Stimulated activated CD4-positive, alpha-beta T cell treated with anti-CD3 and anti-CD28 coated beads, Interleukin-4, amount 100 ng/mL, for 24 hours (primary cell): ENCODE results near the gene FXYD3.
"Not testable (repeated sequence)": the region's sequence is repeated elsewhere in the genome, so short reads cannot be mapped to it uniquely, and the experiment has no call there.

Source experiments
- DNase-seq: peaks from one replicate; pipeline ENCODE4 v3.0.0-alpha.2; 2020

FXYD3 gene

DNA sequence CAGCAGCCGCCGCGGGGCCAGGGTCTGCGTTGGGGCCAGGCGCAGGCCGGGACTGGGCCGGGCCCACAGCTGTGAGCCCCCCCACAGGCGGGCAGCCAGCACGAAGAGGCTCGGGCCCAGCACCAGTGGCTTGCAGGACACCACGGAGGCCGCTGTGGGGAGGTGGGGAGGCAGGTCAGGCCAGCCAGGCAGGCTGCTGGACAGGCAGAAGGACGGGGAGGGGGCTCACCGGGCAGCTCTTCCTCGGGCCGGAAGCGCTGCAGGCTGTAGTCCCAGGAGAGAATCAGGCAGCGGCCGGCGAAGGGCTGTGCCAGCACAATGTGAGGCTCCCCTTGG lies 11.0 kb downstream of the FXYD3 start:
- DNase-seq = no peak

DNA sequence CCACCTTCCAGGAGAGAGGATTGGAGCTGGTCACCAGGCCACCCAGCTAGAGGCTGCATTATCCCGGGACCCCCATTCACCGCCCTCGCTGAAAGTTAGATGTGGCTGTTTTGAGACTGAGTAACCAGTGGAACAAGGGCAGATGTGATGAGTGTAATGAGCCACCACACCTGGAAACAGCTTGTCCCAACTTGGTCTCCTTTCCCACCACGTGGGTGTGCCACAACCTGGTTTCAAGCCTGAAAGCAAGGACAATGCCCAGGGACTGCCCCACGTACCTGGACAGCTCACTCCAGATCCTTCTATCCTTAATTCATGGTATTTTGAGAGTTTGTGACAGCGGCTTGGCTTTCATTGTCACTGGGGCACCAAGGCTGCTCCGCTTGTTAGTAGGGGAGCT lies 12.2 kb downstream of the FXYD3 start:
- DNase-seq = no peak

DNA sequence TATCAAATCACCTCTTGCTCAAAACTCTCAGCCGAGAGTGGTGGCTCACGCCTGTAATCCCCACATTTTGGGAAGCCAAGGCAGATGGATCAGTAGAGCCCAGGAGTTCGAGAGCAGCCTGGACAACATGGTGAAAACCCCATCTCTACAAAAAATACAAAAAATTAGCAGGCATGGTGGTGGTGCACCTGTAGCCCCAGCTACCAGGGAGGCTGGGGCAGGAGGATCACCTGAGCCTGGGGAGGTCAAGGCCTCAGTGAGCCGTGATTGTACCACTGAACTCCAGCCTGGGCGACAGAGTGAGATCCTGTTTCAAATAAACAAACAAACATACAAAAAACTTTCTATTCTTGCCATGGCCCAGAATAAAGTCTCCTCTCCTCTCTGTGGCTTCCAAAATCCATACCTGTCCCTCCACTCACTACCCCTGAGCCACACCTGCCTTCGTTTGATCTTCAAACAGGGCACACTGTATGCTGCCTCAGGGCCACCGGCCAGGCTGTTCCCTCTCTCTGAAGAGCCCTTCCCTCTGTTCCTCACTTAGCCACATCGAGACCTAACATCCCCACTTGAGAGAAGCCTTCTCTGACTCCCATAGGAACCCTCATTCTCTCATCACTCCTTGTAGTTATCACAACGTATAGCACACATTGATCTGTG lies 12.9 kb downstream of the FXYD3 start:
- no peak for DNase-seq

DNA sequence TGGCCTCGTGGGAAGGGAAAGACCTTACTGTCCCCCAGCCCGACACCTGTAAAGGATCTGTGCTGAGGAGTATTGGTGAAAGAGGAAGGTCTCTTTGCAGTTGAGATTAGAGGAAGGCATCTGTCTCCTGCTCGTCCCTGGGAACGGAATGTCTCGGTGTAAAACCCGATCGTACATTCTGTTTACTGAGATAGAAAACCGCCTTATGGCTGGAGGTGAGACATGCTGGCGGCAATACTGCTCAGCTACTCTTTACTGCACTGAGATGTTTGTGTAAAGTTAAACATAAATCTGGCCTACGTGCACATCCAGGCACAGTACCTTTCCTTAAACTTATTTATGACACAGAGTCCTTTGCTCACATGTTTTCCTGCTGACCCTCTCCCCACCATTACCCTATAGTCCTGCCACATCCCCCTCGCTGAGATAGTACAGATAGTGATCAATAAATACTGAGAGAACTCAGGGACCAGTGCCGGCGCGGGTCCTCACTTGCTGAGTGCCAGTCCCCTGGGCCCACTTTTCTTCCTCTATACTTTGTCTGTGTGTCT lies 14.2 kb downstream of the FXYD3 start:
- not testable (repeated sequence) for DNase-seq

DNA sequence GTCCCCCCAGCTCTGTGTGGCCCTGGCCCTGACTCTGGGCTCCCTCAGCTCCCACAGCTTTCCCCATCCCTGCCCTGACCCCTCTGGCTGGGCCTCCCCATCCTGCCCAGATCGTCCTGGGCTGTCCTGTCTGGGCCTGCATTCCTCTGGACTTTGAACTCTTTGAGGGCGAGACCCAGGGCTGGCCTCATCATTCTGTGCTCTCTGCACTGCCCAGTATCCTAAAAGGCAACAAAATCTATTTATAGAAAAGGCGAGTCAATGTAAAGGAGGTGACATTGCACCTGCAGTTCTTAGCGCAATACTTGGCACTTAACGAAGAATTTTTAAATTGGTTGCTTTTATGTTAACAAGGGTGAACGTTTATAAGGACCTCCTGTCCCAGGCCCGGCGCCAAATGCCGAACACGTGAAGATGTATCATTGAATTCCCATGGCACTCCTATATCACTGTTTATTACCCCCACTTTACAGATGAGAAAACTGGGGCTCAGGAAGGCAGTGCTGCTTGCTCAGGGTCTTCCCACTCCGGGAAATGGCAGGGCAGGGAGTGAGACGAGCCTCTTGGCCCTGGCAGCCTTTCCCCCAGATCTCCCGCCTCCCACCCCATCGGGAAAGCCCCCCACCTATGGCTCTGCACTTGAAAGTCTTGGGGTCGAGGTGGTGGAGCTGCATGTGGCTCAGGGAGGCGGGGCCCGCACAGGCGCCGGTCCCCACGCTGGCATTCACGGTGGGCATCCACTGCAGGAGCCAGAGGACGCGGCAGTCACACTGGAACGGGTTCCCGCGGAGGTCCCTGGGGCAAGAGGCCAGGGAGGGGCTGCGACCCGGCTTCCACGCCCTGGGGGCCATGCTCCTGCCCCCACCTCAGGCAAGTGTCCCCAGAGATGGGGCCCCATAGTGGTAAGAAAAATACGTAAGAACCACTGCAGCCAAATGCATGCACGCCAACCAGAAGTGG lies 15.4 kb downstream of the FXYD3 start:
- no peak for DNase-seq

DNA sequence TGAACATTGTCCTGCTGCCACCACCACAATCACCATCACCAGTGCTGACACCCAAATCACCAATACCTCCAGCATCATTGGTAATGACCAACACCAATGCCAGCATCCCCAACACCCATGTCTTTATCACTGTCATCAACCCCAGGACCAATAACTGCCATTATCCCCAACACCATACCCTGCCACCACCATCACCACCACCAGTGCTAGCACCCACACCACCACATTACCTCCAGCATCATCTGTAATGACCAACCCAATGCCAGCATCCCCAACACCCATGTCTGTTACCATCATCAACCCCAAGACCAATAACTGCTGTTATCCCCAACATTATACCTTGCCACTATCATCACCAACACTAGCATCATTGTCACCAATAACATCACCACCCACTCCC lies 16.6 kb downstream of the FXYD3 start:
- no peak for DNase-seq

DNA sequence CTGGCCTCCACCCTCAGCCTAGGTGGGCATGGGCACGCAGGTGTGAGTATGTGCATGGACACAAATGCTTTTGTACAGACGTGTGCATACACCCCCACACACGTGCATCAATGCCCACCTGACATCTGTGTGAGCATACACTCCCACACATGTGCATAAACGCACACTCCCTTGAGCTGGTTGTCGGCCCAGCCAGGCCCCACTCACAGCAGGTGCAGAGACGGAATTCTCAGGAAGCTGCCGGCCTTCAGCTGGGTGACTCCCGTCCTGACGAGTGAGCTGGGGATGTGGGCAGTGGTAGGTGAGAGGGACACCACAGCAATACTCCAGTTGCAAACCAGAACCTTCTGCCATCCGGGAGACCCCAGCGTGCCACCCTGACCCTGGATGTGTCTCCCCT lies 18.2 kb downstream of the FXYD3 start:
- DNase-seq = no peak

DNA sequence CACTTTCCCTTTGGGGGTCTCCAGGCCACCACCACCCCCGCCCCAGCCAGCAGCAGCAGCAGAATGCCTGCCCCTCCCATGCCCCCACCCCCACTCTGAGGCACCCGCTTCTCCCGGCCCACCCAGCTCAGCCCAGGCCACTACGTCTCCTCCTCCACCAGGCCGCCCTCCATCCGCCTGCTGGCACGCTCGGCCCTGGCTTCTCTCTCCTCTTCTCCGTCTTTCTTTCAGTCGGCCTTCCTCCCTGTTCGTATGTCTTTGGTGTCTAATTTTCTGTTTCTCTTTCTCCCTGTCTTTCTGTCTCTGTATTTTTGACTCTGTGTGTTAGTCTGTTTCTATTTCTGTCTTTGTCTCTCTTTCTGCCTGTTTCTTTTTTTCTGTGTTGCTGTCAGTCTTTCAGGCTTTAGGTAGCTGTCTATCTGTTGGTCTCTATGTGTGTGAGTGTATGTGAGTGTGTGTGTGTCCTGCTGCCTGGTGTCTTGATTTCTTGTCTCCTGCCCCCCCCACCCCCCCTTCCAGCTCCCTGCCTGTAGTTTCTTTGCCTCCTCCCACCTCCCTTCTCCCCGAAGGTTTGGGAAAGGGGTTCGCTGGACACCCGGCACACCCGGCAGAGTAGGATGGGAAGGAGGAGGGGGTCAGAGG lies 19.1 kb downstream of the FXYD3 start, which contains the start of gene LGI4:
Gene LGI4 (minus strand): TSS at position 459 of the 642 bp plus-strand sequence. CDS start 379 bp downstream, at position 80.
- no peak for DNase-seq

DNA sequence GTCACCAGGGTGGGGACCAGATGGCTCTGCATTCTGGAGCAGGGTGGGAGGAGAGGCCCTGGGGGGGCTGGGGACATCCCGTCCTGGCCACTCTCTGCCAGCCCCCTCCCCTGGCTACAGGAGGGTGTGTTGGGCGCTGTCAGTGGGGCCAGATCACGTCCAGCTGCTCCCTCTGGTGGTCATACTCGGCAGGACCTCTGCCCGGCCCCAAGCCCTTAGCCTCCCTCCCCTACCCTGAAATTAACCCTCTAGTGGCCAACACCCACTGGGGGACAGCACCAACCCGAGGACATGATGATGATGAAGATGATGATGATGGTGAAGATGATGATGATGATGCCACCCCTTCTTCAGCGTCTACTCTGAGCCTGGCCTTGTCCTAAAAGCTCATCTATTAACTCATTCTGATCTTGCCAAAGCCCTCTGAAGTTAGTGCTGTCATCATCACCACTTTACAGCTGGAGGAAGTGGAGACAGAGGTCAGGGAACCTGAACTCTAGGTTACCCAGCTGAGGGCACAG lies 19.8 kb downstream of the FXYD3 start:
- DNase-seq = peak; percentile 70

DNA sequence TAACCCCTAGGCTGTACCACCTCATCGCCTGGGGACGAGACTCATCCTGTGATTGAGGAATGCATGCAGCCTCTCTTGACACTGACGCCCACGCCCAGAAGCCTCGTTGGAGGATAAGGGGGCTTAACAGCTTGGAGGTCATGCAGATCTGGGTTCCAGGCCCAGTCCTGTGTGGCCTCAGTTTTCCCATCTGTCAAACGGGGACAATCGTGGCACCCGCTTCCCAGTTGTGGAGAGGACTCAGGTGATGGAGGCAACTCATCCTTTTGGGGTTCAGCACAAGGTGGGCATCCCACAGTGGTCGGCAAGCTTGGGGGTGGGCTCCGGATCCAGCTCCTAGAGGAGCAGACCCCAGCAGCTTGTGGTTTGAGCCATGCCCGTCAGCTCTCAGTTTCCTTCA lies 20.6 kb downstream of the FXYD3 start:
- DNase-seq = no peak

DNA sequence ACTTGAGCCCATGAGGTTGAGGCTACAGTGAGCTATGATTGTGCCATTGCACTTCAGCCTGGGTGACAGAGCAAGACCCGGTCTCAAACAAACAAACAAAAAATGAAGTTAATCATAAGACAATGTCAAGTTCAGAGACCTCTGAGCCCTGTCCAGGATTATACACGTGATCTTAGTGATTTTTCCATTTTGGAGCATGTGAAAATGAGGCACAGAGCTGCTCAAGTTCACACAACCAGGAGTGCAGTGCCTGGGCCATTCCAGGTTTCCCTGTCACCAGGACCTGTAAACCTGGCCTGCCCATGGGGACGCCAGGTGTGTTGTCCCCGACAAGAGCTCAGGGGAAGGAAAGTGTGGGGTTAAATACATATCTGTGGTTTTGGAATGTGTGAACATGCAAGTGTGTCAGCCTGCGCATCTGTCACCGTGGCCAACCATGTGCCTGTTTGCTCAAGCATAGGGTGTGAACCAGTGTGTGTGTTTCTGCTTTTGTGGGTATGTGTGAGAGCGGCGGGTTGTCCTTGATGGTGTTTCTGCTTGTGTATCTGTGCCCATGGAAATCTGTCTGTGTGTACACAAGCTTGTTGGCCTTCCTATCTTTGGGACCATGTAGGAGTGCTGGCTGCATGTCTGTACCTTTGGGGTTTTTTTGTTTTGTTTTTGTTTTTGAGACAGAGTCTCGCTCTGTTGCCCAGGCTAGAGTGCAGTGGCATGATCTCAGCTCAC lies 21.5 kb downstream of the FXYD3 start:
- DNase-seq = no peak

DNA sequence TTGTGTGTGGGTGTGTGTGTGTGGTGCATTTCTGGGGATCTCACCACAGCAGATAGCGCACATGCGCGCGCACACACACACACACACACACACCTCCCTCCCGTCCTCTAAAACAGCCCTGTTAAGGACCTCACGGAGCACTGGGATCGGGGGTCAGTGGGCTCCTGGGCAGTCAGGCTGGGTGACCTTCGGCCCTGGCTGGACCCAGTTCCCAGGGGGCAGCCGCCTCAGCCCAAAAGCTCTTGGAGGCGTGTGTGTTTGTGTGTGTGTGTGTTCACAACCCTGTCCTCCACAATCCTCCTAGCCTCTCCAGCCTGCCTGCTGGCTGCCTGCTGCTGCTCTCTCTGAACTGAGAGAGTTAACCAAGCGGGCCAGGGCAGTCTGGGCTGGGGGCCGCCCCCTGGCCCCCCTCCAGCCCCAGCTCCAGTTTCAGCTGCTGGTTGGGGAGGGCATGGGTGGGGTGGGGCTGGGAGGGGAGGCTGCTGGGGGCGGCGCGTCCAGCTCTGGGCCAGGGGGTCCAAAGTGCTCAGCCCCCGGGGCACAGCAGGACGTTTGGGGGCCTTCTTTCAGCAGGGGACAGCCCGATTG lies 22.8 kb downstream of the FXYD3 start, which contains the start of gene FXYD1:
Gene FXYD1 (plus strand): TSS at position 520 of the 588 bp plus-strand sequence. CDS start 1,256 bp downstream, outside the sequence.
- DNase-seq = no peak

DNA sequence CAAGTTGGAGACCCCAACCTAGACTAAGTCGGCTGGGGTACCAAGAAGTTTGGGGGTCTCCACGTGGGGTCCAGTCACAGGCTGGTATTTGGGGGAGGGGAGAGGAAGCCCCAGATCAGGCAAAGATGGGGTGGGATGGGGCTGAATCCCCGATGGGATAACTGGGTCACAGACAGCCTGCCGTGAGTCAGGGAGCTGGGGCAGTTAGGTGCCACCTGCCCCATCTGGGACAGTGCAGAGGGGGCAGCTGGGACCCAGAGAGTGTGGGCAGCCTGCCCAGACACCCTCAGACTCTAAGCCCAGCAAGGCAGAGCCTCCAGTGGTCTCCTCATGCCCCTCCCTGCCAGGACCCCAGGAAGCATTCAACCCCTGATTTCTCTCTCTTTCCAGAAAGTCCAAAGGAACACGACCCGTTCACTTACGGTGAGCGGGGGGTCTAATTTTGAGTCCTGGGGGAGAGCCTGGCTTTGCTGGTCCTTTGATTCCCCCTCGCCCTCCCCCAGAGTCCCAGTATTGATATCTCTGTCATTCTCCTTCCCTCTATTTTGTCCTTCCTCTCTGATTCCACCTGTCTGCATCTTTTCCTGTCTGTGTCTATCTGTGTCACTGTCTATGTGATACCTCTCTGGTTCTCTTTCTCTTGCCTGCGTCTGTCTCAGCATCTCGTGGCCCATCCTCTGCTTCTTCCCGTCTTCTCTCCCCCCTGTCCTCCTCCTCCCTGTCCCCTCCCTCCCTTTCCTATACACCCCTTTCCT lies 24.8 kb downstream of the FXYD3 start:
- DNase-seq = no peak

DNA sequence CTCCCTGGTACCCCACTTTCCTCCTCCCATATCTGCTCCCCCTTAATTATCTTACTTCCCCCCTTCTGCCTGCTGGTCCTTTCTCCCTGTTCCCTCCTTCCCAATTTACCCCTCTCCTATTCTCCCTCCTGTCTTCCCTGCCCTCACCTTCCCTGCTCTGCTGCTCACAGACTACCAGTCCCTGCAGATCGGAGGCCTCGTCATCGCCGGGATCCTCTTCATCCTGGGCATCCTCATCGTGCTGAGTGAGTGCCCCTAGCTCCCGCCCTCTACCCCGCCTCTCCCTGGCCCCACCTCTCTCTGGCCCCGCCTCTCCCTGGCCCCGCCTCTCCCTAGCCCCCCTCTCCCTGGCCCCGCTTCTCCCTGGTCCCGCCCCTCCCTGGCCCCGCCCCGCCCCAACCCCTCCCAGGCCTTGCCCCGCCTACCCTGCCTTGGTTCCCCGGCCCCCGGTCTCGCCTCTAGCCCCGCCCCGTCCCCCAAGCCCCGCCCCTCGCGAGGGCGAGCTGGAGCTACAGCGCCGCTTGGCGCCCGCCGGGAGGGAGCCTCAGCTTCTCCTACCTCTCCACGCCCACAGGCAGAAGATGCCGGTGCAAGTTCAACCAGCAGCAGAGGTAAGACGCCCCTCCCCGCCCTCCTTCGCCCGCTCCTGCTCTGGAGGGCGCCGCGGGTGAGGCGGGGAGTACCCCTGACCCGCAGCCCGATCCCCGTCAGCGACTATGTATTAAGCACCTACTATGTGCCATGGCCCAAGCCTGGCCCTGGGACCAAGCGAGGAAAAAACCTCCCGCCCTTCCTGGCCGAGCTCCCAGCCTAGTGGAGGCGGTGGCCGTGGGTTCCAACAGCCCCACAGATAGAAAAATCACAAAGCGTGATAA lies 25.6 kb downstream of the FXYD3 start:
- DNase-seq = peak; percentile 95

DNA sequence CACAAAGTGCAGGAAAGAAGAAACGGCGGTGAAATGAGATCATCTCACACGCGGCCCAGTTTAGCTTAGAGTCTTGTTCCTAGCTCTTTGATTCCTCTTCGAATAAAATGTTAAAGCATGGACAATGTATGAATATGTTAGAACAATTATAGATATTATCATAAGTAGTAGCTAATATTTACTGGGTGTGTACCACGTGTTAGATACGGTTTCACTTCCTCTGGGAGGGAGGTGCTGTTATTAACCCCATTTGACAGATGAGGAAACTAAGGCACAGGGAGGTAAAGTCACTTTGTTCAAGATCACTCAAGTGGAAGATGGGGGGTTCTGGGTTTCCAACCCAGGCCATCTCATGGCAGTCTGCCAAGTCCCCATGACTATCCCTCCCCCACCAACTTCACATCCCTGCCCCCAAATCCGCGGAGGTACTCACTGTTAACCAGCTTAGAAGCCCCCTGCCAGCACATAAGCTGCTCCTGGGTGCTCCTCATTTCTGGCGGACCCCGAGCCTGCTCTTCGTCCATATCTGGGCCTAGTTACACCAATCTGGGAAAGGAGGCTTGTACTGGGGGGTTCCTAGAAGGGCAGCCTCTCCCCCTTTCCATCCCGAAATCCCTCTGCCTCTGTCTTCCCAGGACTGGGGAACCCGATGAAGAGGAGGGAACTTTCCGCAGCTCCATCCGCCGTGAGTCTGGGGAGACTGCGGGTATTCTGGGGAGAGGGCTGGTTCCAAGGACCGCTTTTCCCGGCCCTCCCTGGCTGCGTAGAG lies 26.4 kb downstream of the FXYD3 start:
- no peak for DNase-seq

DNA sequence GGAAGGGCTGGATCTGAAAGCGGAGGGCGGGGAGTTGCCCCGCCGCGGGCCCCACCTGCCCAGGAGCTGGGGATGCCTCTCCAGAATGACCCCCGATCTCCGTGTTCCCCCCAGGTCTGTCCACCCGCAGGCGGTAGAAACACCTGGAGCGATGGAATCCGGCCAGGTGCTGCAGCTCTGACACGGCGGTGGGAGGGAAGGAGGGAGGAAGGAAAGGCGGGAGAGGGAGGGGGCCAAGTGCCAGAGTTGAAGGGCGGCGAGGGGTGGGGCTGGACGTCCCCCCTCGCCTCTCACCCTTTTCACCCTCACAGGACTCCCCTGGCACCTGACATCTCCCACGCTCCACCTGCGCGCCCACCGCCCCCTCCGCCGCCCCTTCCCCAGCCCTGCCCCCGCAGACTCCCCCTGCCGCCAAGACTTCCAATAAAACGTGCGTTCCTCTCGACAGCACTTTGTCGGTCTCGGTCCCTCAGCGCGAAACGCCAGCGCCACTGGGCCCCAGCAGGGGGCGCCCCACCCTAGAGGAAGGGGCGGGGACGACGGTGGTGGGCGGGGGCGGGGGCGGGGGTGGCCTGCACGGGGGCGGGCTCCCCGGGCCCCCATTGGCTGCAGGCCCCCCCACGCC lies 27.1 kb downstream of the FXYD3 start:
- peak; percentile 68 for DNase-seq

DNA sequence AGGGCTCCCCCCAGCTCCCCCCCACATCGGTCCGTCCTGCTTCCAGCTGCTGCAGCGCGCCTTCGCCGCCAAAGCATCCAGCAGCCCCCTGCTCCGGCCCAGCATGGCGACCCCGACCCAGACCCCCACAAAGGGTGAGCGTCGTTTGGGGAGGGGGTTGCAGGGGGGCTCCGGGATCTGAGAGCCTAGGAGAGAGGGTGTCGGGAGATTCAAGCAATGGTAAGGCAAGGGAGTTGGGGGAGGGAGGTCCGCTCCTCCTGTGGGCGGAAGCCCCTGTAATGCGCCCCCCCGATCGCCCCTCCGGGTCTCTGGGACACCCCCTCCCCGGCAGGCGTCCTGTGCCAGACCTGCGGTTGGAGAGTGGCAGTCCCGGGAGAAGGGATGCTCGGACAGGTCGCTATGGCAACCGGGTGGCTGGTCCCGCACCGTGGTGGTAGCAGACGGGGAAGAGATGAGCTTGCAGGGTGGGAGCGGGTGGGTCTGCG lies 27.6 kb downstream of the FXYD3 start, which contains the start of gene FXYD7:
Gene FXYD7 (plus strand): TSS at position 25 of the 485 bp plus-strand sequence. CDS start 79 bp downstream, at position 104.
- no peak for DNase-seq

DNA sequence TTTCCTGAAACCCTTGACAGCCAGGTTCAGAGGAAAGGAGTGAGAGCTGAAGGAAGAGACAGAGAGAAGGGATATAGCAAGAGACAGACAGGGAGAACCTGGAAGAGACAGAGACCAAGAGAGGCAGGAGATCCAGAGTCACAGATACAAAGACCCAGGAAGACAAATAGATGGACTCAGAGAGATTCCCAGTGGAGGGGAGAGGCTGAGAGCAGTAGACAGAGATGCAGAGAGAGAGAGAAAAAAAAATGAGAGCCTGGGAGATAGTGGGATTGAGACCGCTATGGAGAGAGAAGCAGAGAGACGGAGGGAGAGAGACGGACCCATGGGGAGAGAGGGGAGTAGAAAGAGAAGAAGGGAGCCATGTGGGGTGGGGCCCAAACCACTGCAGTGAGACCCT lies 28.2 kb downstream of the FXYD3 start:
- no peak for DNase-seq

DNA sequence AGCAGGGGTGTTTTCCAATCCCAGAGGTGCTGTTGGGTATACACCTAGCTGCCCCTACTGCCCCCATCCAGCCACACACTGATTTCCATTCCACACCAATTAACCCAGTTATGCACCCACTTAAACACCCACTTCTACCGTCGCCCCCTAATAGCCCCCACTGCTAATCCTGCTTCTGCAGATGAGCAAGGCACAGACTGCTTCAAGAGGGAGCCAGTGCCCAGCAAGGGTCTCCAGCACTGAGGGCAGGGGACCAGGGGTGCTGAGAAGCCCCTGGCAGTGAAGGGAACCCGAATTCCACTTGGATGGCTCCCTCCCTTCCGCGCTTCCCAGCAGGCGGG lies 28.6 kb downstream of the FXYD3 start:
- DNase-seq = no peak
